Thymus (tissue), 11 donors: ENCODE measurements around the gene ZNF593OS. TPM values are rescaled to one million over a fixed set of nuclear protein-coding genes. Genes with fewer than 3 reads are reported as not detected.

Source experiments
- DNase-seq, 9 donors: peaks; one replicate each; pipeline ENCODE4 v3.0.0-alpha.2; 2013; ENCODE audit warnings: low spot score in 9 of 9, low read depth in 6 of 9, missing footprints in 1 of 9
- H3K27ac ChIP-seq, 2 donors: one replicate each; pipeline ENCODE4 v1.5.1; 2013; ENCODE audit warnings: control low read depth in 1 of 2, low read depth in 1 of 2, low read length in 1 of 2, mild to moderate bottlenecking in 1 of 2, moderate library complexity in 1 of 2
- H3K27me3 ChIP-seq, 2 donors: one replicate each; pipeline ENCODE4 v1.5.1; 2013; ENCODE audit warnings: low read length in 1 of 2; ENCODE audit not compliant: control insufficient read depth in 2 of 2, insufficient read depth in 1 of 2
- H3K36me3 ChIP-seq, 2 donors: one replicate each; pipeline ENCODE4 v1.5.1; 2013; ENCODE audit warnings: low read length in 1 of 2, mild to moderate bottlenecking in 1 of 2, moderate library complexity in 1 of 2; ENCODE audit not compliant: control insufficient read depth in 2 of 2, insufficient read depth in 2 of 2
- H3K4me1 ChIP-seq, 2 donors: one replicate each; pipeline ENCODE4 v1.5.1; 2013; ENCODE audit warnings: low read length in 2 of 2; ENCODE audit not compliant: control insufficient read depth in 2 of 2, insufficient read depth in 2 of 2
- H3K4me3 ChIP-seq, 2 donors: one replicate each; pipeline ENCODE4 v1.5.1; 2013; ENCODE audit warnings: low read length in 2 of 2, control low read depth in 1 of 2, mild to moderate bottlenecking in 1 of 2
- H3K9me3 ChIP-seq, 2 donors: one replicate each; pipeline ENCODE4 v1.5.1; 2013; ENCODE audit warnings: low read length in 1 of 2, mild to moderate bottlenecking in 1 of 2; ENCODE audit not compliant: control insufficient read depth in 2 of 2, insufficient read depth in 1 of 2
- WGBS: extraction: QIAGEN DNeasy Blood & Tissue Kit; methylation state at CpG from one replicate; pipeline ENCODE4 v1.1.7; 2013; 5-methylcytosine and 5-hydroxymethylcytosine counted together
- polyA plus RNA-seq: library from polyadenylated mRNA; stranded (reverse); fragments of 200-250 nt; gene quantifications from one replicate; pipeline ENCODE4 v1.2.3, GENCODE V29; 2013
- total RNA-seq: library from RNA; stranded (reverse); fragments of 120-200 nt; gene quantifications from one replicate; pipeline ENCODE4 v1.2.4, GENCODE V29; 2013
- donor health status: healthy.

Gene ZNF593OS
- total and polyA plus RNA-seq, 2 donors, result 0.87 TPM; not detected in 1

- no peaks in the 10 kb centered on the region for H3K27me3 ChIP-seq
- 77% methylated on average over 3 of the region's 3 CpGs for WGBS
- peak overlapping the region in 1 of 2 donors; percentile 36 for H3K27ac ChIP-seq
- peaks cover 7 to 9% of the 10 kb centered on the region in 2 donors for H3K4me1 ChIP-seq
- DNase-seq, result peak in 1 of 9 donors; percentile 56
- no peaks in the 10 kb centered on the region for H3K9me3 ChIP-seq
- no peak overlapping the region for H3K4me3 ChIP-seq
- no peaks in the 10 kb centered on the region for H3K36me3 ChIP-seq
These were observed 32.6 kb downstream of the ZNF593OS start for GRCh38 chr1:26138974-26139558.

- Histone ChIP-seq H3K36me3 (no peaks in the 10 kb centered on the region), H3K27me3 (no peaks in the 10 kb centered on the region), H3K9me3 (no peaks in the 10 kb centered on the region), H3K27ac (no peak overlapping the region), H3K4me1 (peaks cover 13 to 14% of the 10 kb centered on the region in 2 donors), H3K4me3 (no peak overlapping the region)
- no peak for DNase-seq
- WGBS, result 100% methylated on average over 3 of the region's 3 CpGs
These were observed 37.2 kb downstream of the ZNF593OS start for GRCh38 chr1:26134466-26134865.

GRCh38 chr1:26132834-26133167 is 38.8 kb downstream of the ZNF593OS start:
- H3K9me3 ChIP-seq, result no peaks in the 10 kb centered on the region
- H3K27ac ChIP-seq, result no peak overlapping the region
- DNase-seq, result no peak
- WGBS, result over 99% methylated on average over 2 of the region's 2 CpGs
- peaks cover 10 to 15% of the 10 kb centered on the region in 2 donors for H3K4me1 ChIP-seq
- H3K36me3 ChIP-seq, result no peaks in the 10 kb centered on the region
- no peaks in the 10 kb centered on the region for H3K27me3 ChIP-seq
- H3K4me3 ChIP-seq, result no peak overlapping the region

- H3K36me3 ChIP-seq, result no peaks in the 10 kb centered on the region
- no peak overlapping the region for H3K4me3 ChIP-seq
- H3K9me3 ChIP-seq, result no peaks in the 10 kb centered on the region
- DNase-seq, result no peak
- H3K4me1 ChIP-seq, result peaks cover 15 to 20% of the 10 kb centered on the region in 2 donors
- H3K27me3 ChIP-seq, result no peaks in the 10 kb centered on the region
- H3K27ac ChIP-seq, result no peak overlapping the region
- 97% methylated on average over 5 of the region's 5 CpGs for WGBS
These were observed 39.4 kb downstream of the ZNF593OS start for GRCh38 chr1:26132128-26132833.

GRCh38 chr1:26130695-26131094 is 40.9 kb downstream of the ZNF593OS start:
- Histone ChIP-seq H3K27ac (no peak overlapping the region), H3K4me3 (no peak overlapping the region), H3K27me3 (no peaks in the 10 kb centered on the region), H3K9me3 (no peaks in the 10 kb centered on the region), H3K36me3 (no peaks in the 10 kb centered on the region), H3K4me1 (peaks cover 24 to 29% of the 10 kb centered on the region in 2 donors)
- DNase-seq, result peak in 1 of 9 donors; percentile 20
- WGBS, result 33% methylated on average over 1 of the region's 1 CpG

- Histone ChIP-seq H3K36me3 (no peaks in the 10 kb centered on the region), H3K9me3 (no peaks in the 10 kb centered on the region), H3K27ac (no peak overlapping the region), H3K4me3 (no peak overlapping the region), H3K4me1 (peaks cover 25 to 29% of the 10 kb centered on the region in 2 donors), H3K27me3 (no peaks in the 10 kb centered on the region)
- WGBS, result 98% methylated on average over 4 of the region's 4 CpGs
- no peak for DNase-seq
These were observed 41.9 kb downstream of the ZNF593OS start for GRCh38 chr1:26129778-26130177.

- Histone ChIP-seq H3K4me1 (peaks cover 25 to 34% of the 10 kb centered on the region in 2 donors), H3K27ac (peak overlapping the region; percentile 75 to 96)
- DNase-seq, result peak in 3 of 9 donors; percentile 38 to 66 (median 39)
These were observed 44.1 kb downstream of the ZNF593OS start for GRCh38 chr1:26127235-26128163.

GRCh38 chr1:26126321-26127084 is 45.1 kb downstream of the ZNF593OS start:
- DNase-seq, result peak in 8 of 9 donors; percentile 64 to 95 (median 83)
- Histone ChIP-seq H3K9me3 (no peaks in the 10 kb centered on the region), H3K27me3 (no peaks in the 10 kb centered on the region), H3K4me1 (peaks cover 25 to 34% of the 10 kb centered on the region in 2 donors), H3K4me3 (peak overlapping the region; percentile 25 to 34), H3K27ac (peak overlapping the region; percentile 84 to 96), H3K36me3 (peaks cover 9 to 13% of the 10 kb centered on the region in 2 donors)
- 36% methylated on average over 9 of the region's 9 CpGs for WGBS

More at GRCh38 chr1:26127235-26128163, 44.1 kb downstream of the ZNF593OS start:
- Histone ChIP-seq H3K27me3 (no peaks in the 10 kb centered on the region), H3K36me3 (peaks cover 3 to 5% of the 10 kb centered on the region in 2 donors), H3K9me3 (no peaks in the 10 kb centered on the region), H3K4me3 (peak overlapping the region; percentile 25 to 34)
- 38% methylated on average over 13 of the region's 13 CpGs for WGBS
